SK-N-SH (cell line): ENCODE measurements around the gene NOTCH3. TPM values are rescaled to one million over a fixed set of nuclear protein-coding genes. Genes with fewer than 3 reads are reported as not detected.

Experiments used
- CTCF ChIA-PET: fragments of 300-600, 350-600 bp; formaldehyde crosslinking; extraction: SDS; loops from one replicate; lab custom pipeline; 2021; lab: Yijun Ruan, JAX
- POLR2A ChIA-PET: fragments of 350-600 bp; sonication (Branson Sonifier 250); formaldehyde crosslinking; extraction: SDS; loops from one replicate; lab custom pipeline; 2020; ENCODE audit warnings: antibody characterized with exemption, inconsistent platforms; lab: Yijun Ruan, JAX
- DNase-seq: peaks from one replicate; pipeline ENCODE4 v3.0.0; 2012
- H2AFZ ChIP-seq: fragments of 200-600 bp; sonication (generic); 2 replicates; pipeline ENCODE4 v1.8.1; 2016; ENCODE audit warnings: antibody characterized with exemption, mild to moderate bottlenecking, low read depth
- H3F3A ChIP-seq: fragments of 200-600 bp; sonication (generic); replicated peaks from 2 replicates; pipeline ENCODE3; 2016; ENCODE audit warnings: antibody characterized with exemption, mild to moderate bottlenecking; ENCODE audit not compliant: insufficient read depth
- H3K27ac ChIP-seq, 2 experiments: fragments of 200-500 bp in 1 of 2; fragments of 200-600 bp in 1 of 2; sonication (Bioruptor generic) in 1 of 2; sonication (generic), shearing (Covaris generic) in 1 of 2; 2 replicates each; pipeline versions ENCODE4 v1.5.1 to v1.6.1; 2014 to 2016; ENCODE audit warnings: low read depth in 2 of 2, inconsistent platforms in 1 of 2, low read length in 1 of 2, mild to moderate bottlenecking in 1 of 2, mixed read lengths in 1 of 2
- H3K27me3 ChIP-seq: fragments of 200-600 bp; sonication (generic), shearing (Covaris generic); 2 replicates; pipeline ENCODE4 v1.6.1; 2016; ENCODE audit warnings: mixed run types; ENCODE audit not compliant: insufficient read depth
- H3K36me3 ChIP-seq, 2 experiments: fragments of 200-500 bp in 1 of 2; fragments of 200-600 bp in 1 of 2; sonication (Bioruptor generic) in 1 of 2; sonication (generic) in 1 of 2; replicated peaks in 1 of 2; 2 replicates each; pipeline versions ENCODE3 to v1.5.1; 2014 to 2016; ENCODE audit warnings: low read length in 1 of 2, mild to moderate bottlenecking in 1 of 2; ENCODE audit not compliant: insufficient read depth in 2 of 2, control insufficient read depth in 1 of 2
- H3K4me1 ChIP-seq, 2 experiments: fragments of 200-500 bp in 1 of 2; fragments of 200-600 bp in 1 of 2; sonication (Bioruptor generic) in 1 of 2; sonication (generic), shearing (Covaris generic) in 1 of 2; 2 replicates each; pipeline versions ENCODE4 v1.5.1 to v1.6.1; 2014 to 2016; ENCODE audit warnings: low read depth in 1 of 2, low read length in 1 of 2, mixed run types in 1 of 2; ENCODE audit not compliant: insufficient read depth in 2 of 2, control insufficient read depth in 1 of 2
- H3K4me2 ChIP-seq: fragments of 200-600 bp; sonication (generic), shearing (Covaris generic); 2 replicates; pipeline ENCODE4 v1.6.1; 2017; ENCODE audit warnings: mixed run types
- H3K4me3 ChIP-seq, 2 experiments: fragments of 200-500 bp in 1 of 2; fragments of 200-600 bp in 1 of 2; sonication (Bioruptor generic) in 1 of 2; sonication (generic), shearing (Covaris generic) in 1 of 2; 2 replicates each; pipeline versions ENCODE4 v1.5.1 to v1.8.1; 2014 to 2016; ENCODE audit warnings: low read depth in 2 of 2, inconsistent platforms in 1 of 2, low read length in 1 of 2, mild to moderate bottlenecking in 1 of 2, mixed read lengths in 1 of 2, moderate library complexity in 1 of 2
- H3K79me2 ChIP-seq: fragments of 200-600 bp; sonication (generic); 2 replicates; pipeline ENCODE4 v1.8.1; 2017; ENCODE audit warnings: mild to moderate bottlenecking; ENCODE audit not compliant: insufficient read depth
- H3K9ac ChIP-seq: fragments of 200-600 bp; sonication (generic); 2 replicates; pipeline ENCODE4 v1.6.1; 2017; ENCODE audit warnings: mixed run types
- H3K9me2 ChIP-seq: fragments of 200-600 bp; sonication (generic); 2 replicates; pipeline ENCODE4 v1.6.1; 2017; ENCODE audit warnings: mixed run types
- H3K9me3 ChIP-seq: fragments of 200-600 bp; sonication (generic); 2 replicates; pipeline ENCODE4 v1.6.1; 2017; ENCODE audit warnings: mixed run types, mild to moderate bottlenecking, moderate library complexity
- H4K20me1 ChIP-seq: fragments of 200-600 bp; sonication (generic); 2 replicates; pipeline ENCODE4 v1.6.1; 2017; ENCODE audit warnings: mild to moderate bottlenecking, mixed run types; ENCODE audit not compliant: insufficient read depth
- CHD2 ChIP-seq: fragments of 150-350 bp; IDR thresholded peaks from 2 replicates; pipeline ENCODE4 v1.6.1; 2018; ENCODE audit warnings: low read length; ENCODE audit not compliant: partially characterized antibody
- EP300 ChIP-seq, 2 experiments: IDR thresholded peaks; 2 replicates each; pipeline versions ENCODE4 v1.4.0 to v1.6.1; 2012; ENCODE audit warnings: borderline replicate concordance in 1 of 2, low read depth in 1 of 2, low read length in 1 of 2
- FOXJ3 ChIP-seq: sonication (generic); formaldehyde crosslinking; IDR thresholded peaks from 2 replicates; pipeline ENCODE4 v1.5.1; 2020; ENCODE audit warnings: mild to moderate bottlenecking, missing genetic modification reagents
- GABPA ChIP-seq: IDR thresholded peaks from 2 replicates; pipeline ENCODE4 v1.4.0; 2012; ENCODE audit warnings: low read depth, mild to moderate bottlenecking
- GATA2 ChIP-seq: sonication (generic); formaldehyde crosslinking; IDR thresholded peaks from 2 replicates; pipeline ENCODE4 v1.5.0; 2020; ENCODE audit warnings: mild to moderate bottlenecking, missing genetic modification reagents
- JUND ChIP-seq: IDR thresholded peaks from 2 replicates; pipeline ENCODE4 v1.4.0; 2012
- MXI1 ChIP-seq: IDR thresholded peaks from 2 replicates; pipeline ENCODE4 v1.6.1; 2012; ENCODE audit warnings: mild to moderate bottlenecking, low read depth, low read length, improper control_type of control experiment
- NFIC ChIP-seq: IDR thresholded peaks from 2 replicates; pipeline ENCODE4 v1.4.0; 2012; ENCODE audit warnings: borderline replicate concordance
- NRF1 ChIP-seq: IDR thresholded peaks from 2 replicates; pipeline ENCODE4 v1.6.1; 2012; ENCODE audit warnings: low read depth, mild to moderate bottlenecking, low read length
- POLR2AphosphoS5 ChIP-seq: IDR thresholded peaks from 2 replicates; pipeline ENCODE4 v1.6.1; 2012; ENCODE audit warnings: low read depth, low read length
- RAD21 ChIP-seq: IDR thresholded peaks from 2 replicates; pipeline ENCODE4 v1.6.1; 2012; ENCODE audit warnings: mild to moderate bottlenecking, low read length
- REST ChIP-seq: IDR thresholded peaks from 2 replicates; pipeline ENCODE4 v1.6.1; 2012; ENCODE audit warnings: mild to moderate bottlenecking, low read depth, low read length, moderate library complexity
- RFX5 ChIP-seq: IDR thresholded peaks from 2 replicates; pipeline ENCODE4 v1.6.1; 2012; ENCODE audit warnings: mild to moderate bottlenecking, improper control_type of control experiment, low read length
- RXRA ChIP-seq: IDR thresholded peaks from 2 replicates; pipeline ENCODE4 v1.4.0; 2012; ENCODE audit warnings: low read depth, mild to moderate bottlenecking, borderline replicate concordance
- SMC3 ChIP-seq: IDR thresholded peaks from 2 replicates; pipeline ENCODE4 v1.6.1; 2012; ENCODE audit warnings: low read depth, low read length, improper control_type of control experiment
- TCF12 ChIP-seq: IDR thresholded peaks from 2 replicates; pipeline ENCODE4 v1.4.0; 2012
- TEAD4 ChIP-seq: IDR thresholded peaks from 2 replicates; pipeline ENCODE4 v1.4.0; 2012; ENCODE audit warnings: mild to moderate bottlenecking, borderline replicate concordance; ENCODE audit not compliant: insufficient read depth
- USF1 ChIP-seq: IDR thresholded peaks from 2 replicates; pipeline ENCODE4 v1.4.0; 2012; ENCODE audit warnings: low read depth, borderline replicate concordance
- USF2 ChIP-seq: fragments of 150-350 bp; IDR thresholded peaks from 2 replicates; pipeline ENCODE4 v1.6.1; 2017; ENCODE audit warnings: antibody characterized with exemption, low read length, low read depth, borderline replicate concordance
- YY1 ChIP-seq: IDR thresholded peaks from 2 replicates; pipeline ENCODE4 v1.4.0; 2012; ENCODE audit warnings: low read depth, mild to moderate bottlenecking
- WGBS: methylation state at CpG from one replicate; pipeline ENCODE4 v1.1.6; 2017; ENCODE audit warnings: low lambda C conversion rate; 5-methylcytosine and 5-hydroxymethylcytosine counted together
- polyA plus RNA-seq, 3 experiments: library from polyadenylated mRNA; depleted of rRNA; stranded (reverse); fragments of >200 nt; gene quantifications; 2 replicates each; pipeline ENCODE4 v1.2.3, GENCODE V29; 2012

The NOTCH3 gene
- polyA plus RNA-seq, 1 of the 3 experiments (the other 2 are of a cell fraction): 7.0 TPM

GRCh38 chr19:15136234-15136954 lies 64.4 kb downstream of the NOTCH3 start:
- H3K4me1 ChIP-seq: no peaks in the 10 kb centered on the region
- no peak overlapping the region for H3K4me3 ChIP-seq
- ChIA-PET POLR2A (no interaction called here), CTCF (interaction anchor here (1.0 to 1.3 kb wide), 2 partner anchors 10 to 419 kb away, joined by 3 to 4 read pairs; a partner anchor contains a TSS)
- H3K79me2 ChIP-seq: no peaks in the 10 kb centered on the region
- no peak overlapping the region for H3K9ac ChIP-seq
- no peak for DNase-seq
- H3K27me3 ChIP-seq: no peaks in the 10 kb centered on the region; the same call in none of the 2 replicates
- H3K27ac ChIP-seq: no peak overlapping the region
- no peaks in the 10 kb centered on the region for H3F3A ChIP-seq
- no peaks in the 10 kb centered on the region for H3K36me3 ChIP-seq
- no peaks in the 10 kb centered on the region for H3K9me2 ChIP-seq
- WGBS: 28% methylated on average over 2 of the region's 2 CpGs
- no peak overlapping the region for H2AFZ ChIP-seq
- no peak overlapping the region for H3K4me2 ChIP-seq
- no peaks in the 10 kb centered on the region for H3K9me3 ChIP-seq
- no peaks in the 10 kb centered on the region for H4K20me1 ChIP-seq
- TF ChIP-seq FOXJ3 (CRISPR knock-in tag) (no peak), USF1 (no peak), RAD21 (no peak), MXI1 (no peak), YY1 (no peak), RFX5 (no peak), TEAD4 (no peak), GATA2 (CRISPR knock-in tag) (no peak), JUND (no peak), GABPA (no peak), EP300 (IDR thresholded peaks at IDR 0.05; ENCODE audit: borderline replicate concordance in 1 of 2, low read depth in 1 of 2, low read length in 1 of 2) (no peak), USF2 (no peak), RXRA (no peak), TCF12 (no peak), POLR2AphosphoS5 (no peak), REST (no peak), SMC3 (no peak), NRF1 (no peak), NFIC (no peak), CHD2 (no peak)
